GM18526 (cell line): ENCODE measurements around the gene TAAR1.

Source experiments
- POLR2A ChIP-seq: IDR thresholded peaks from 3 replicates; pipeline ENCODE4 v1.6.1; 2011; ENCODE audit not compliant: insufficient read length; ENCODE audit errors: extremely low read depth

The TAAR1 gene

GRCh38 chr6:132664309-132665034 lies 5.5 kb upstream of the TAAR1 start:
- no peak for TF ChIP-seq POLR2A

GRCh38 chr6:132663661-132664060 lies 4.7 kb upstream of the TAAR1 start:
- no peak for TF ChIP-seq POLR2A

- no peak for TF ChIP-seq POLR2A
Observed at GRCh38 chr6:132661906-132662305, 2.9 kb upstream of the TAAR1 start.

GRCh38 chr6:132651062-132651461 lies 7.9 kb downstream of the TAAR1 start:
- TF ChIP-seq POLR2A = no peak

GRCh38 chr6:132650429-132650828 lies 8.6 kb downstream of the TAAR1 start:
- no peak for TF ChIP-seq POLR2A

GRCh38 chr6:132648828-132649227 lies 10.2 kb downstream of the TAAR1 start:
- no peak for TF ChIP-seq POLR2A

GRCh38 chr6:132648356-132648755 lies 10.6 kb downstream of the TAAR1 start:
- TF ChIP-seq POLR2A = no peak

GRCh38 chr6:132643547-132643946 lies 15.4 kb downstream of the TAAR1 start:
- TF ChIP-seq POLR2A = no peak

GRCh38 chr6:132634796-132635195 lies 24.2 kb downstream of the TAAR1 start:
- no peak for TF ChIP-seq POLR2A

GRCh38 chr6:132633362-132633761 lies 25.6 kb downstream of the TAAR1 start:
- TF ChIP-seq POLR2A = no peak

GRCh38 chr6:132624175-132624574 lies 34.8 kb downstream of the TAAR1 start, which contains the start of gene TAAR2:
TSS of gene TAAR2 (minus strand) at chr6:132624275. CDS start at chr6:132624275, 0 bp downstream.
- TF ChIP-seq POLR2A = no peak

- no peak for TF ChIP-seq POLR2A
Observed at GRCh38 chr6:132623106-132623845, 35.7 kb downstream of the TAAR1 start.

- TF ChIP-seq POLR2A = no peak
Observed at GRCh38 chr6:132616677-132617076, 42.3 kb downstream of the TAAR1 start.

GRCh38 chr6:132614554-132614953 lies 44.4 kb downstream of the TAAR1 start:
- TF ChIP-seq POLR2A = no peak

GRCh38 chr6:132612449-132613108 lies 46.4 kb downstream of the TAAR1 start:
- TF ChIP-seq POLR2A = no peak

GRCh38 chr6:132611616-132612015 lies 47.4 kb downstream of the TAAR1 start:
- TF ChIP-seq POLR2A = no peak
